Measurements from ENCODE around the gene ARL6IP1.

DNA sequence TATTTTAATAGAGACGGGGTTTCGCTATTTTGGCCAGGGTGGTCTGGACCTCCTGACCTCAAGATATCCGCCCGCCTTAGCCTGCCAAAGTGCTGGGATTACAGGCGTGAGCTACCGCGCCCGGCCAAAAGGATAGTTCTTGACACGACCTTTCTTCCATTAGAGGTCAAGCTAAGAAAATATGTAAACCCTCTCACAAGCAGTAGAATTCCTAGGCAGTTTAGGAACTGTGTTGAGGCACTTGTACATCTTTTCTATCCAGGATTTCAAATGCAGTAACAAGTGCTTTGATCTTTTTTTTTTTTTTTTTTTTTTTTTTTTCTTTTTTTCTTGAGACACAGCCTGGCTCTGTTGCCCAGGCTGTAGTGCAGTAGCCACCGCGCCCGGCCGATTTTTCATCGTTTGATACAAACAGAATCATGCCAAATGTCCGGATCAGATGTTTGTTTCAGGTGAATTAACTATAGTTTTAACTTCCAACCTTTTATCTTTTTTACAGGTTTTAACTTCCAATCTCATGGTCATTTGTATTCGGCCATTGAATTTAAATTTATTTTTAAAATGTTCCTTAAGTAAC lies 1.5 kb upstream of the ARL6IP1 start:
- TF ChIP-seq, protein P1, sequence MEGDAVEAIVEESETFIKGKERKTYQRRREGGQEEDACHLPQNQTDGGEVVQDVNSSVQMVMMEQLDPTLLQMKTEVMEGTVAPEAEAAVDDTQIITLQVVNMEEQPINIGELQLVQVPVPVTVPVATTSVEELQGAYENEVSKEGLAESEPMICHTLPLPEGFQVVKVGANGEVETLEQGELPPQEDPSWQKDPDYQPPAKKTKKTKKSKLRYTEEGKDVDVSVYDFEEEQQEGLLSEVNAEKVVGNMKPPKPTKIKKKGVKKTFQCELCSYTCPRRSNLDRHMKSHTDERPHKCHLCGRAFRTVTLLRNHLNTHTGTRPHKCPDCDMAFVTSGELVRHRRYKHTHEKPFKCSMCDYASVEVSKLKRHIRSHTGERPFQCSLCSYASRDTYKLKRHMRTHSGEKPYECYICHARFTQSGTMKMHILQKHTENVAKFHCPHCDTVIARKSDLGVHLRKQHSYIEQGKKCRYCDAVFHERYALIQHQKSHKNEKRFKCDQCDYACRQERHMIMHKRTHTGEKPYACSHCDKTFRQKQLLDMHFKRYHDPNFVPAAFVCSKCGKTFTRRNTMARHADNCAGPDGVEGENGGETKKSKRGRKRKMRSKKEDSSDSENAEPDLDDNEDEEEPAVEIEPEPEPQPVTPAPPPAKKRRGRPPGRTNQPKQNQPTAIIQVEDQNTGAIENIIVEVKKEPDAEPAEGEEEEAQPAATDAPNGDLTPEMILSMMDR (IDR thresholded peaks at IDR 0.05) = no peak
- TF ChIP-seq RARB (CRISPR knock-in tag; IDR thresholded peaks at IDR 0.05) (no peak), JUN (IDR thresholded peaks at IDR 0.05) (no peak), RNF2 (IDR thresholded peaks at IDR 0.05; ENCODE audit: borderline replicate concordance, low read depth) (no peak), FOSL2 (IDR thresholded peaks at IDR 0.05) (no peak), FOSL2 (CRISPR knock-in tag; IDR thresholded peaks at IDR 0.05) (no peak), POLR2A (IDR thresholded peaks at IDR 0.05; ENCODE audit: low read length) (no peak), KDM5A (IDR thresholded peaks at IDR 0.05) (no peak)
- TF ChIP-seq, protein P2, sequence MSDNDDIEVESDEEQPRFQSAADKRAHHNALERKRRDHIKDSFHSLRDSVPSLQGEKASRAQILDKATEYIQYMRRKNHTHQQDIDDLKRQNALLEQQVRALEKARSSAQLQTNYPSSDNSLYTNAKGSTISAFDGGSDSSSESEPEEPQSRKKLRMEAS (IDR thresholded peaks at IDR 0.05) = no peak
- TF ChIP-seq, protein P3, sequence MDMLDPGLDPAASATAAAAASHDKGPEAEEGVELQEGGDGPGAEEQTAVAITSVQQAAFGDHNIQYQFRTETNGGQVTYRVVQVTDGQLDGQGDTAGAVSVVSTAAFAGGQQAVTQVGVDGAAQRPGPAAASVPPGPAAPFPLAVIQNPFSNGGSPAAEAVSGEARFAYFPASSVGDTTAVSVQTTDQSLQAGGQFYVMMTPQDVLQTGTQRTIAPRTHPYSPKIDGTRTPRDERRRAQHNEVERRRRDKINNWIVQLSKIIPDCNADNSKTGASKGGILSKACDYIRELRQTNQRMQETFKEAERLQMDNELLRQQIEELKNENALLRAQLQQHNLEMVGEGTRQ (IDR thresholded peaks at IDR 0.05) = no peak
